OCI-LY1 (cell line): ENCODE data around the gene MFAP3.

Experiments
- CTCF ChIP-seq: fragments of 200-600 bp; sonication (generic), shearing (Covaris generic); IDR thresholded peaks from 2 replicates; pipeline ENCODE4 v1.5.1; 2017; ENCODE audit warnings: mild to moderate bottlenecking, antibody characterized with exemption, low read length, moderate library complexity, mixed read lengths
- EZH2 ChIP-seq: fragments of 200-600 bp; sonication (generic), shearing (Covaris generic); IDR thresholded peaks from 2 replicates; pipeline ENCODE4 v1.8.0; 2017; ENCODE audit warnings: borderline replicate concordance, mixed run types, mild to moderate bottlenecking, antibody characterized with exemption, low read length, moderate library complexity, mixed read lengths

DNA sequence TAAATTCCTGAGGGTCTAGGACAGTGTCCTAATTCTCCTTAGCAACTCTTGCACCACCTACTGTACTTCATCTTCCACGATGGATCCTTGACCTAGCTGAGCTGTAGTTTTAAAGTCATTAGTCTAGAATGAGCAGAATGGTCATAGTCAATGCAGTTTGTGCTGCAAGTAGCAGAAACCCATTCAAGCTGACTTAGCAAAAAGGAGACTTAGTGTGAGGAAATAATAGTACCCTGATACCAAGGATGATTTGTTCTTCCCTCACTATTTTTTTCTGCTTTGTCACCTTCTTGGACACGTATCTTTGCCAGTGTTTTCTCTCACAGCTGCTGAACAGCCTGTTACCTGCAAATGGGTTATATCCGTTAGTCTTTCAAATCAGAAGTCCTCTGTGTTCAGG lies 5.3 kb downstream of the MFAP3 start:
- TF ChIP-seq CTCF (no peak), EZH2 (no peak)
